ENCODE data around the gene MUC21. TPM values are rescaled to one million over a fixed set of nuclear protein-coding genes. Genes with fewer than 3 reads are reported as not detected.

MUC21 gene
- total and polyA plus RNA-seq, 11 donors, result 0.10 TPM; not detected in 10

- intact Hi-C loops (cut with DNase I), result no loop called here
- Histone ChIP-seq H3K4me1 (peaks cover 0 to 15% (median 0%) of the 10 kb centered on the region in 12 donors), H3K4me3 (peak overlapping the region in 11 of 12 donors; percentile 23 to 60 (median 51)), H3K27ac (peak overlapping the region in 4 of 12 donors; percentile 31 to 63 (median 38)), H3K9me3 (no peaks in the 10 kb centered on the region), H3K36me3 (no peaks in the 10 kb centered on the region), H3K27me3 (peaks cover 0 to 38% (median 0%) of the 10 kb centered on the region in 9 donors)
- DNase-seq (no peak), ATAC-seq (peak in 3 of 4 donors; percentile 9 to 25 (median 14))
- 58 to 77% (median 66%) methylated on average over 9 of the region's 9 CpGs for WGBS, 4 donors
- TF ChIP-seq POLR2A (IDR thresholded peaks at IDR 0.05), result no peak
- TF ChIP-seq CTCF (IDR thresholded peaks at IDR 0.05), result no peak
These were observed 28.7 kb upstream of the MUC21 start for GRCh38 chr6:30954631-30955366.

GRCh38 chr6:30955367-30956042 lies 28.0 kb upstream of the MUC21 start:
- Histone ChIP-seq H3K4me3 (peak overlapping the region; percentile 15 to 60 (median 51)), H3K36me3 (no peaks in the 10 kb centered on the region), H3K27me3 (peaks cover 0 to 38% (median 0%) of the 10 kb centered on the region in 9 donors), H3K9me3 (no peaks in the 10 kb centered on the region), H3K4me1 (peaks cover 0 to 15% (median 0%) of the 10 kb centered on the region in 12 donors), H3K27ac (peak overlapping the region in 4 of 12 donors; percentile 31 to 63 (median 38))
- WGBS, 4 donors, result 8 to 29% (median 11%) methylated on average over 20 to 46 of the region's 46 CpGs
- intact Hi-C loops (cut with DNase I), result no loop called here
- DNase-seq (peak; percentile 54 to 81 (median 60)), ATAC-seq (peak in 3 of 4 donors; percentile 85 to 95 (median 93))
- TF ChIP-seq POLR2A (IDR thresholded peaks at IDR 0.05) (no peak), CTCF (IDR thresholded peaks at IDR 0.05) (no peak)

GRCh38 chr6:30957716-30958115 lies 25.8 kb upstream of the MUC21 start:
- no peak for DNase-seq
- H3K27me3 ChIP-seq, result peaks cover 0 to 36% (median 0%) of the 10 kb centered on the region in 9 donors

More at GRCh38 chr6:30957716-30958115, 25.8 kb upstream of the MUC21 start:
- WGBS, 4 donors, result 72 to 80% (median 76%) methylated on average over 2 of the region's 2 CpGs
- no peak overlapping the region for H3K4me3 ChIP-seq
- no peaks in the 10 kb centered on the region for H3K9me3 ChIP-seq
- intact Hi-C loops (cut with DNase I), result no loop called here
- H3K4me1 ChIP-seq, result peaks cover 0 to 15% (median 0%) of the 10 kb centered on the region in 12 donors
- no peak for ATAC-seq
- TF ChIP-seq CTCF (IDR thresholded peaks at IDR 0.05), result no peak
- TF ChIP-seq POLR2A (IDR thresholded peaks at IDR 0.05), result no peak
- H3K36me3 ChIP-seq, result no peaks in the 10 kb centered on the region
- no peak overlapping the region for H3K27ac ChIP-seq
